Heart left ventricle (tissue), 16 donors: Measurements from ENCODE around the gene FANCB. TPM values are rescaled to one million over a fixed set of nuclear protein-coding genes. Genes with fewer than 3 reads are reported as not detected.

Source experiments
- ATAC-seq, 4 donors: fragments of 200-7000 bp; cut with Tn5 transposase; one replicate each; pipeline ENCODE4 v1.9.1; 2020 to 2022; ENCODE audit warnings: moderate library complexity in 4 of 4, mild to moderate bottlenecking in 3 of 4, moderate number of reproducible peaks in 1 of 4
- DNase-seq, 5 donors: peaks; one replicate each; pipeline ENCODE4 v3.0.0-alpha.2; 2020
- H3K27ac ChIP-seq, 12 donors: fragments of 200-600 bp; sonication (generic) in 4 of 12; one replicate each; pipeline versions ENCODE4 v1.5.0 to v1.8.0; 2016 to 2022; ENCODE audit warnings: mild to moderate bottlenecking in 2 of 12
- H3K27me3 ChIP-seq, 9 donors: fragments of 200-600 bp; sonication (generic) in 2 of 9; one replicate each; pipeline versions ENCODE4 v1.5.1 to v1.8.0; 2016 to 2022; ENCODE audit warnings: mild to moderate bottlenecking in 3 of 9
- H3K36me3 ChIP-seq, 9 donors: fragments of 200-600 bp; sonication (generic) in 2 of 9; one replicate each; pipeline versions ENCODE4 v1.5.0 to v1.8.0; 2018 to 2022; ENCODE audit warnings: mild to moderate bottlenecking in 2 of 9
- H3K4me1 ChIP-seq, 12 donors: fragments of 200-600 bp; sonication (generic) in 4 of 12; one replicate each; pipeline versions ENCODE4 v1.5.0 to v1.8.0; 2016 to 2022; ENCODE audit warnings: mild to moderate bottlenecking in 3 of 12
- H3K4me3 ChIP-seq, 12 donors: fragments of 200-600 bp; sonication (generic) in 4 of 12; one replicate each; pipeline versions ENCODE4 v1.5.0 to v1.8.0; 2017 to 2022; ENCODE audit warnings: mild to moderate bottlenecking in 9 of 12, moderate library complexity in 4 of 12
- H3K9me3 ChIP-seq, 12 donors: fragments of 200-600 bp; sonication (generic) in 4 of 12; one replicate each; pipeline versions ENCODE4 v1.5.0 to v1.8.0; 2016 to 2022; ENCODE audit warnings: mild to moderate bottlenecking in 1 of 12
- POLR2A ChIP-seq, 2 donors: fragments of 450-650 bp; IDR thresholded peaks; one replicate each; pipeline ENCODE4 v1.6.1; 2017; ENCODE audit warnings: antibody characterized with exemption in 2 of 2, mild to moderate bottlenecking in 2 of 2, moderate library complexity in 2 of 2
- WGBS, 4 donors: extraction: QIAGEN DNeasy Blood & Tissue Kit in 2 of 4; methylation state at CpG; one replicate each; pipeline versions ENCODE4 v1.1.5 to v1.1.7; 2013 to 2018; 5-methylcytosine and 5-hydroxymethylcytosine counted together
- intact Hi-C, 10 donors: fragments of 100-400 bp; cut with DNase I; formaldehyde crosslinking; loops; one replicate each; pipeline versions ENCODE4 v1.11.1 to v1.14.2; 2022
- polyA plus RNA-seq, 2 donors: library from polyadenylated mRNA; stranded (reverse); fragments of 200-250 nt; gene quantifications; one replicate each; pipeline ENCODE4 v1.2.3, GENCODE V29; 2013
- total RNA-seq, 9 donors: library from RNA; depleted of rRNA in 2 of 9; stranded (reverse); fragments of >200 nt in 2 of 9; fragmentation: NEBNext Ultra II Directional in 3 of 9; extraction: Animal tissue kit (Norgen Biotek cat#: 25700) in 3 of 9; gene quantifications; one replicate each; pipeline versions ENCODE4 v1.1.0 to v1.2.4, GENCODE V29; 2016 to 2023
- TF ChIP-seq, protein P1 (sequence below), 12 donors: fragments of 200-600 bp; sonication (generic) in 4 of 12; IDR thresholded peaks; one replicate each; pipeline versions ENCODE4 v1.5.0 to v1.8.0; 2018 to 2022; ENCODE audit warnings: antibody characterized with exemption in 12 of 12, mild to moderate bottlenecking in 5 of 12
- donor health status: ischemic (EF 13 %, LVEDD 7.1; RV severe dilation, severe dysfunction).
- donor health status: healthy with polysubstance abuse.
- donor health status: DM: no; HTN: yes; CAD: no.
- donor health status: DM: no; HTN: no; CAD: no.
- donor health status: ischemic (EF 25% LVEDD 6.9; RV normal size, moderate dysfunction).
- donor health status: ischemic (EF 25% LVEDD 5.7; RV mildly dilated, moderate dysfunction).
- donor health status: healthy.
- donor health status: DM: yes; HTN: yes; CAD: no.
- donor health status: ischemic (EF 35%, LVEDD 5.7; RV mildly dilated, moderate dysfunction).
- donor health status: nonischemic (EF 11% LVEDD 7.7; RV severe dilation, severe dysfunction).
- donor health status: DM: yes; HTN: yes; CAD: no.
- donor health status: PGD.
- donor health status: ischemic (EF 29% LVEDD 5.4; RV normal size, mild dysfunction).
- donor health status: nonischemic (EF 23%, LVEDD 6.1; RV moderate dilation, normal function).

FANCB gene
- total and polyA plus RNA-seq, 11 donors, result 0.11 to 1.6 (median 0.38) TPM

DNA sequence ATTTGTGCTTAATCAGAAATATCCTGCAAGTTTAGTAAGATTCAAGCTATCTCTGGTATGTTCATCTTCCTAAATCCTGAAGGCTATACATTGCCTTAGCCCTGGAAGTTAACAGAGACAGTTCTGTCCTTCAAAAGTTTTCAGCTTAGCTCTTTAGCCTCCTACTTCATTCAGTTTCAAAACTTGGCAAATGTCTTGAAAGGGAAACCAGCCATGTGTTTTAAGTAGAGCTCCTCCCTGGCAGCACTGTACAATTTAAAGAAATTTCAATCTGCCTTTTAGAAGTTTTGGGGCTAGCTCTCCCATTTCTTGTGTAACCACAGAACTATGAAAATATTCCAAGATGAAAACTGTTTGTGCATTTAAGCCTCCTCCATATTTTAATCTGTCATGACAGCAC lies 47.0 kb downstream of the FANCB start:
- Histone ChIP-seq H3K27ac (no peak overlapping the region), H3K4me1 (no peaks in the 10 kb centered on the region), H3K36me3 (no peaks in the 10 kb centered on the region), H3K27me3 (no peaks in the 10 kb centered on the region), H3K4me3 (no peak overlapping the region), H3K9me3 (peaks cover 0 to 7% (median 0%) of the 10 kb centered on the region in 12 donors)
- DNase-seq, result no peak
- TF ChIP-seq POLR2A (IDR thresholded peaks at IDR 0.05), result no peak
- TF ChIP-seq, protein P1, sequence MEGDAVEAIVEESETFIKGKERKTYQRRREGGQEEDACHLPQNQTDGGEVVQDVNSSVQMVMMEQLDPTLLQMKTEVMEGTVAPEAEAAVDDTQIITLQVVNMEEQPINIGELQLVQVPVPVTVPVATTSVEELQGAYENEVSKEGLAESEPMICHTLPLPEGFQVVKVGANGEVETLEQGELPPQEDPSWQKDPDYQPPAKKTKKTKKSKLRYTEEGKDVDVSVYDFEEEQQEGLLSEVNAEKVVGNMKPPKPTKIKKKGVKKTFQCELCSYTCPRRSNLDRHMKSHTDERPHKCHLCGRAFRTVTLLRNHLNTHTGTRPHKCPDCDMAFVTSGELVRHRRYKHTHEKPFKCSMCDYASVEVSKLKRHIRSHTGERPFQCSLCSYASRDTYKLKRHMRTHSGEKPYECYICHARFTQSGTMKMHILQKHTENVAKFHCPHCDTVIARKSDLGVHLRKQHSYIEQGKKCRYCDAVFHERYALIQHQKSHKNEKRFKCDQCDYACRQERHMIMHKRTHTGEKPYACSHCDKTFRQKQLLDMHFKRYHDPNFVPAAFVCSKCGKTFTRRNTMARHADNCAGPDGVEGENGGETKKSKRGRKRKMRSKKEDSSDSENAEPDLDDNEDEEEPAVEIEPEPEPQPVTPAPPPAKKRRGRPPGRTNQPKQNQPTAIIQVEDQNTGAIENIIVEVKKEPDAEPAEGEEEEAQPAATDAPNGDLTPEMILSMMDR (IDR thresholded peaks at IDR 0.05), result no peak
- ATAC-seq, result no peak
- intact Hi-C loops, result no loop called here

DNA sequence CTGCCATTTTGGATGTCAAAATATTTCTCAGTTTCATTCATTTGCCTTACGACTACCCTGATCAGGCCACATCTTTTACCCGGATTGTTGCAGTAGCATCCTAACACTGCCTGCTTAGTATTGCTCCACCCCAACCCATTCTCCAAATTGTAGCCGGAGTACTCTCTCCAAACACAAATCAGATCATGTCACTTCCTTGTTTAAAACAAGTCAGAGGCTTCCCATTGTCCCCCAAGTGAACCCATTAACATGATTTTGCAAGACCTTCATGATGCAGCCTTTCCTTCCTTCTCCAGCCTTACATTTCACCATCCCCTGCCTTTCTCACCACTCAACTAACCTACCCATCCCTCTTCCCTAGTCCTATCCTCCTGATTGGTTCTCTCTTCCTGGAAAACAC lies 53.1 kb downstream of the FANCB start:
- Histone ChIP-seq H3K27me3 (no peaks in the 10 kb centered on the region), H3K27ac (no peak overlapping the region), H3K36me3 (no peaks in the 10 kb centered on the region), H3K4me1 (no peaks in the 10 kb centered on the region), H3K9me3 (peaks cover 0 to 8% (median 0%) of the 10 kb centered on the region in 12 donors), H3K4me3 (no peak overlapping the region)
- WGBS, 4 donors, result 69 to 93% (median 89%) methylated on average over 3 of the region's 3 CpGs
- intact Hi-C loops, result no loop called here
- TF ChIP-seq, protein P1 (IDR thresholded peaks at IDR 0.05), result no peak
- TF ChIP-seq POLR2A (IDR thresholded peaks at IDR 0.05), result no peak
- DNase-seq (no peak), ATAC-seq (no peak)

DNA sequence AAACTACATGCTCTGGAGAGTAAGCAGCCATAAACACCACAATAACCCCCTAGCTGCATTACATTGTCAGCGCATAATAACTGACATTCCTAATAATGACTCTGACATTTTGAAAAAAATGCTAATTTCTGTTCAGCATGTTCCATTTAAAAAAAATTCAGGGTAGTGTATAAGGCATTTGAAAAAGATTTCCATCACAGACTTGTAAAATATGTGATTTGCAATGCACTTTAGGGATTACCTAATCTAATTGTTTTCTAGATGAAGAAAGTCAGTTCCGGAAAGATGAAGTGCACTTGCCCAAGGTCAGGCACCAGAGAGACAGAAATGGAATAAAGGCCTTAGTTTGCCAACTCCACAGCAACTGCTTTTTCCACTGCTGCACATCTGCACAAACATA lies 55.3 kb downstream of the FANCB start:
- 82 to 98% (median 92%) methylated on average over 2 of the region's 2 CpGs for WGBS, 4 donors
- DNase-seq, result no peak
- Histone ChIP-seq H3K9me3 (peaks cover 0 to 8% (median 0%) of the 10 kb centered on the region in 12 donors), H3K4me3 (no peak overlapping the region), H3K36me3 (no peaks in the 10 kb centered on the region), H3K27me3 (no peaks in the 10 kb centered on the region), H3K27ac (no peak overlapping the region), H3K4me1 (no peaks in the 10 kb centered on the region)
- TF ChIP-seq POLR2A (IDR thresholded peaks at IDR 0.05), result no peak
- TF ChIP-seq, protein P1 (IDR thresholded peaks at IDR 0.05), result no peak
- ATAC-seq, result no peak
- intact Hi-C loops, result no loop called here

DNA sequence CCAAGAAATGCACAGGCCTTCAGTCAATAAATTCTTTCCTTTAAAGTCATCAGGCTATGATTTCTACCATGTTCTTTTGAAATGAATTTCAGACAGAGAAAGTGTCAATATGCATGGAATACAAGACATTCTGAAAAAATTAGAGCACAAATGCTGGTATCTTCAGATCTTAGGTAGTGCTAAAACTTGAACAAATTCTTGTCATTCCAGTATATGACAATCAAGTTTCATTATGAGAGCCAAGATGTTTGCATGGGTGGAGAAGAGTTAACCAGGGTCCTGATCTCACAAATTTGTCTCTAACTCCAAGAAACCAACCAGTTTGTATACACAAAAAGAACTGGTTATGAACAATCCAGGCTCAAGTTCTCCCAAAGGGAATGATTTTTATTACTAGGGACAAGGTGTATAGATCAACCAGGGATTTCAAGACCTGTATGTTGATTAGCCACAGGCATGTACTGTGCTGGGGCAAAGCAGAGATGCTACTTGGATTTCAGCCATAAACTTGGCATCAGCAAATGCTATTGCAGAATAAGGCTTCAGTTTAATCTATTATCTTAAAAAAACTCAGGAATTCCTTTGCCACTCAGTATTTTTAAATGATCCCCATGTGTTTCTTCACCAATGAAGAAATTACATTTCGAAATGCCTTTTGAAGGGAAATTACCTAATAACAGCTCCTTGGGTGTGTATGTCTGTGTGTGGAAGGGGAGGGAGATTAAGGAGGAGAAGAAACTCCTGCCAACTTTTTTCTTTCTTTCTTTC lies 69.7 kb downstream of the FANCB start:
- H3K4me3 ChIP-seq, result no peak overlapping the region
- ATAC-seq, result no peak
- no peak for DNase-seq
- H3K36me3 ChIP-seq, result no peaks in the 10 kb centered on the region
- no peak overlapping the region for H3K27ac ChIP-seq
- TF ChIP-seq, protein P1 (IDR thresholded peaks at IDR 0.05), result no peak
- no peak for TF ChIP-seq POLR2A (IDR thresholded peaks at IDR 0.05)
- peaks cover 0 to 5% (median 0%) of the 10 kb centered on the region in 12 donors for H3K9me3 ChIP-seq
- H3K27me3 ChIP-seq, result no peaks in the 10 kb centered on the region
- intact Hi-C loops, result no loop called here
- WGBS, 4 donors, result 64 to 94% (median 84%) methylated on average over 1 of the region's 1 CpG
- H3K4me1 ChIP-seq, result no peaks in the 10 kb centered on the region
